Tongue (tissue), 2 donors: ENCODE measurements around the gene CIDEA. TPM values are rescaled to one million over a fixed set of nuclear protein-coding genes. Genes with fewer than 3 reads are reported as not detected.
"Not testable (repeated sequence)": the region's sequence is repeated elsewhere in the genome, so short reads cannot be mapped to it uniquely, and the experiment has no call there.

Experiments used
- DNase-seq: peaks from one replicate; pipeline ENCODE4 v3.0.0-alpha.2; 2015
- total RNA-seq: library from RNA; depleted of rRNA; stranded (reverse); fragments of >200 nt; gene quantifications from one replicate; pipeline ENCODE4 v1.2.3, GENCODE V29; 2014

Gene CIDEA
- total RNA-seq, 1 donor from 2014 or later, result not detected

DNA sequence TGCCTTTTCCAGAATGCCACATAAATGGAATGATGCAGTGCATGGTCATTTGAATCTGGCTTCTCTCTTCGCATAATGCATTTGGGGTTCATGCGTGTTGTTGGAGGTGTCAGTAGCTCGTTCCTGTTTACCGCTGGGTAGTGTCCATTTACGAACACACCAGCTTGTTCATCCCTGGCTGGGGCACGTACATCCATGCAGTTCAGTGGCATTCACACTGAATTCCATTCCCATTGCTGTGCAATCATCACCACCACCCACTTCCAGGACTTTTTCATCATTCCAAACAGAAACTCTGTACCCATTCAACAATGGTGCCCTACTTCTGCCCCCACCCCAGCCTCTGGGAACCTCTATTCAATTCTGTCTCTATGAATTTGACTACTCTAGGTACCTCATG lies 14.7 kb upstream of the CIDEA start:
- no peak for DNase-seq

GRCh38 chr18:12242658-12243260 lies 11.4 kb upstream of the CIDEA start:
- DNase-seq, result no peak

- not testable (repeated sequence) for DNase-seq
These were observed 10.9 kb upstream of the CIDEA start for GRCh38 chr18:12243272-12243671.

- DNase-seq, result no peak
These were observed 8.4 kb upstream of the CIDEA start for GRCh38 chr18:12245793-12246135.

DNA sequence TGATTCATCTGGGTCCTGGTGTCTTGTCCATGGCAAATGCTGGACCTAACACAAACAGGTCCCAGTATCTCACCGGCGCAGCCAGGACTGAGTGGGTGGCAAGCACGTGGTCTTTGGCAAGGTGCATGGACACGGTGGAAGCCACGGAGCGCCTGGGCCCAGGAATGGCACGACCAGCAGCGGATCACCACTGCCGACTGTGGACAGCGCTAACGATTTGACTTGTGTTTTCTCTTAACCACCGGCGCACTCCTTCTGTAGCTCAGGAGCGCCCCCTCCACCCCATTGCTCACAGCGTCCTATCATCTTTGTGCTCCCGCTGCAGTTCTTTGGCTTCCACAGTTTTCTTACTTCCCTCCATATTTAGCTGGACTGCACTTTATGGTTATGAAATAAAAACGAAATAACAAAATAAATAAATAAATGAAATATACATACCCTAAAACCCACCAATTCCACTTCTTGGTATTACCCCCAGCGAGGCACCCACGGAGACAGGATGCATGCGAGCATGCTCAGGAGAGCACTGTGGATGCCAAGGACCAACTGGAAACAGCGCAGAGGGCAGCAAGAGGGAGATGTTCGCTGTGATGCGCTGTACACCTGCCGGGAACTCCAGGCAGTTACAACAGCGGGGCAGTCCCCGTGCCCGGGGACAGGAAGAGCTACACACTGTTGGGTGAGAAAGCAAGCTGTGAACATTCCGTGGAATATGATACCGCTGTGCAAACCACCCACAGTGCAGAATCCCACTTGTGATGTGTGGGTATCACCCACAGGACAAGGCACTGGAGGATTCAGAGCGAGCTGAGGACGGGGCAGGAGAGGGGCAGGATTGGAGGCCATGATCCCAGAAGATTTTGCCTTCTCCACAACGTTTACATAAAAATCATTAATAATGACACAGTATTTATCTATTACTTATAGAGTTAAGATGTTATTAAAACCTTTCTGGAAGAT lies 7.0 kb upstream of the CIDEA start:
- peak; percentile 28 for DNase-seq

DNA sequence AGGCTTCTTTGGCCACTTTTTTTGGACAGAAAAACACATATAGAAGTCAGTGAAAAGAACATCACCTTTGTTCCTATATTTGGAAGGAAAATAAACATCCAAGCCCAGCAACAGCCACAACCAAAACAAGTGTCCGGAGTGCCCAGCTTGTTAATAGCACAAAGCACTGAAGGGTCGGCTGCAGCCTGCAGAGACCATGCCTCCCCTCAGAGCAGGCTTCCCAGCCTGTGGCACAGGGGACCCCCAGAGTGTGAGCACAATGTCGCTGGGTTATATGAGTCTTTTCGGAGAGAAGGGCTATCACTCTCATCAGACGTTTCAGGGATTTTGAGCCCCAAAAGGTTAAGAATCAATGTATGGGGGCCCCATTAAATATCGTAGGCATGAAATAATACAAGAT lies 6.2 kb upstream of the CIDEA start:
- no peak for DNase-seq

DNA sequence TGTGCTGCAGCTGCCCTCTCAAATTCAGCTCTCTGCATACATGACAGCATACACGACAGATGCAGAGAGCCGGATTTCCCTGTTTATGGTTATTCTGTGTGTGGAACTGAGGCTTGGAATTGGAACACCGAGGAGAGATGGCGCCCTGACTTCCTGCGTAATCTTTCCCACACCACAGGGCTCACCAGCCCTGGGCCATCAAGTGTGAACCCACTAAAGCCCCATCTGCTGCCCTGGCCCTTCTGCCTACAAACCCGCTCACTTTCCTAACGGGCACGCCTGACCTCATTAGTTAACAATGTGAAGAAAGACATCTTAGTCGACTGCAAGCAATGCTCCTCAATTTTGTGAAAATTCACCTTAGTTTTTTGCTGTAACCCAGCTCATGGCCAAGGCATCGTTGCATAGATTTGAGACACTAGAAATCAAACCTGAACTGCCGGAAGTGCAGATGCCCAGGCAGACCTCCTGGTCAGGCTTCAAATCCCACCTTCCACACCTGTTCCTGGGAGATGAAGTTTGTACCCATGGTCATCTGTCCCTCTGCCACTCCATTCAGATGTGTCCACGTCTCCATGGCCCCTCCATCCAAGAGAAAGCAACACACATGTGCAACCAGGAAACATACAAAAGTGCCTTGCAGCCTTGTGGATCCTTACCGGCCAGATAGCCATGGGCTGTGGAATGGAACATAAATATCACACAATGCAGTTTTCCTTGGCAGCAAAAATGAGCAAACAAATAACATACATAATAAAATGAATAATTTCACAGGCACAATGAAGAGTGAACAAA lies 5.0 kb upstream of the CIDEA start:
- DNase-seq, result no peak

GRCh38 chr18:12251311-12251710 lies 2.9 kb upstream of the CIDEA start:
- no peak for DNase-seq

- DNase-seq, result no peak
These were observed 2.1 kb upstream of the CIDEA start for GRCh38 chr18:12252061-12252460.

- DNase-seq, result no peak
These were observed 1.1 kb upstream of the CIDEA start for GRCh38 chr18:12253027-12253426.

DNA sequence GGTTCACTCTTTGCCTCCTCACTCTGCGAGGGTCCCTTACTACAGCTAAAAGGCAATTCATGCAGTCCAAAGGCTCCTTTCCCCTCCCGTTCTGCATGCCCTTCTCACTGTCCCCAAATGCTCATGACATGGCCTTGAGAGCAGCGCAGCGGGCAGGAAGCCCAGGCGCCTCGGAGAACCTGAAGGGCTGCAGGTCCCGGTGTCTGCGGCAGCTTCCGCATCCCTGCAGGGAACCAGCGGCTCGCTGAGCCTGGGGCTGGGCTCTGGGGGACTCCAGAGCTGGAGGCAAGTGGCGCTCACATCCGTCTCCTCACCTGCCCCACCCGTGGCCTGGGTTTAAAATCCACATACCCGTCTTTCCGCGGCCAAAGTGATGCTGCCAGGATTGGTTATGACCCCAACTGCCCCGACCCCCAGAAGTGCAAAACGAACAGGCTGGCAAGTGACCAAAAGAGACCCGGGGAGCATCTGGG lies 462 bp upstream of the CIDEA start:
- DNase-seq, result no peak

- DNase-seq, result no peak
These were observed 805 bp downstream of the CIDEA start for GRCh38 chr18:12254820-12255511.

- peak; percentile 39 for DNase-seq
These were observed 1.5 kb downstream of the CIDEA start for GRCh38 chr18:12255626-12256026.

- DNase-seq, result no peak
These were observed 2.8 kb downstream of the CIDEA start for GRCh38 chr18:12256951-12257350.

GRCh38 chr18:12257996-12258718 lies 4.0 kb downstream of the CIDEA start:
- DNase-seq, result no peak

GRCh38 chr18:12258719-12259705 lies 4.9 kb downstream of the CIDEA start:
- no peak for DNase-seq

- no peak for DNase-seq
These were observed 8.6 kb downstream of the CIDEA start for GRCh38 chr18:12262748-12263147.

GRCh38 chr18:12264864-12265263 lies 10.7 kb downstream of the CIDEA start:
- DNase-seq, result no peak

GRCh38 chr18:12271376-12272235 lies 17.4 kb downstream of the CIDEA start:
- DNase-seq, result peak; percentile 95
